ENCODE measurements around the gene USP49. TPM values are rescaled to one million over a fixed set of nuclear protein-coding genes. Genes with fewer than 3 reads are reported as not detected.

The USP49 gene
- total and polyA plus RNA-seq, 2 of the 13 experiments (the other 11 are each of a cell fraction or from before 2014, with no cell fraction given), result 2.9 to 4.3 TPM

GRCh38 chr6:41787219-41787917 lies 107.8 kb downstream of the USP49 start, which contains the start of gene TOMM6 (continued):
- TF ChIP-seq FOXP1 (IDR thresholded peaks at IDR 0.05) (no peak), FOXP1 (CRISPR knock-in tag; IDR thresholded peaks at IDR 0.05) (peak; percentile 38), YY1 (IDR thresholded peaks at IDR 0.05; ENCODE audit: insufficient read depth, insufficient replicate concordance, low read depth, low read length) (peak; percentile 96), DZIP1 (CRISPR knock-in tag; IDR thresholded peaks at IDR 0.05) (peak; percentile 43; the same call in 1 of the 2 replicates), STAT6 (CRISPR knock-in tag; IDR thresholded peaks at IDR 0.05; ENCODE audit: borderline replicate concordance) (peak; percentile 91; the same call in 1 of the 2 replicates), ZNF234 (CRISPR knock-in tag; conservative IDR thresholded peaks at IDR 0.05) (no peak), DNMT3B (CRISPR knock-in tag; conservative IDR thresholded peaks at IDR 0.05) (no peak), BCL6 (CRISPR knock-in tag; IDR thresholded peaks at IDR 0.05) (no peak), ZNF589 (CRISPR knock-in tag; conservative IDR thresholded peaks at IDR 0.05) (0 out of 2 replicates have a peak, but pooled peaks have one; percentile 2), ZNF337 (CRISPR knock-in tag; IDR thresholded peaks at IDR 0.05; ENCODE audit: borderline replicate concordance, low read depth) (no peak), TCF7L2 (IDR thresholded peaks at IDR 0.05; ENCODE audit: low read depth, low read length) (no peak), POGZ (CRISPR knock-in tag; IDR thresholded peaks at IDR 0.05) (peak; percentile 96), ELF1 (CRISPR knock-in tag; IDR thresholded peaks at IDR 0.05) (peak; percentile 99), KAT8 (CRISPR knock-in tag; IDR thresholded peaks at IDR 0.05) (peak; percentile 100), POGK (CRISPR knock-in tag; conservative IDR thresholded peaks at IDR 0.05) (peak; percentile 82; the same call in 1 of the 2 replicates), NRL (CRISPR knock-in tag; IDR thresholded peaks at IDR 0.05; ENCODE audit: borderline replicate concordance) (peak; percentile 62)
